WTC11 (cell line): ENCODE measurements around the gene PIGX. TPM values are rescaled to one million over a fixed set of nuclear protein-coding genes. Genes with fewer than 3 reads are reported as not detected.
A peak's percentile ranks its signal among the peaks of the same experiment; 100 is the strongest.

Experiments
- ATAC-seq: fragments of 200-7000 bp; cut with Tn5 transposase; 2 replicates; pipeline ENCODE4 v1.10.0; 2021; ENCODE audit warnings: mild to moderate bottlenecking, moderate library complexity
- CTCF ChIA-PET: fragments of 300-600 bp; sonication (Branson Sonifier 250); formaldehyde crosslinking; loops from one replicate; lab custom pipeline; 2021; ENCODE audit warnings: antibody characterized with exemption; lab: Charles Lee
- POLR2A ChIA-PET: fragments of 350-600 bp; sonication (Branson Sonifier 250); formaldehyde crosslinking; loops from one replicate; lab custom pipeline; 2021; ENCODE audit warnings: antibody characterized with exemption; lab: Charles Lee
- DNase-seq: peaks from one replicate; pipeline ENCODE4 v3.0.0; 2021; ENCODE audit warnings: low spot score
- H3K27ac Mint-ChIP-seq: 2 replicates; pipeline ENCODE4 v1.8.0; 2021; ENCODE audit warnings: mixed read lengths
- H3K27me3 Mint-ChIP-seq: 2 replicates; pipeline ENCODE4 v1.8.0; 2021; ENCODE audit warnings: low read depth, mild to moderate bottlenecking, moderate library complexity, mixed read lengths
- H3K36me3 Mint-ChIP-seq: 2 replicates; pipeline ENCODE4 v1.8.0; 2021; ENCODE audit warnings: mixed read lengths
- H3K4me1 Mint-ChIP-seq: 2 replicates; pipeline ENCODE4 v1.8.0; 2022; ENCODE audit warnings: mixed read lengths
- H3K4me3 Mint-ChIP-seq: 2 replicates; pipeline ENCODE4 v1.8.0; 2021; ENCODE audit warnings: mild to moderate bottlenecking, moderate library complexity, mixed read lengths
- H3K9me3 Mint-ChIP-seq: 2 replicates; pipeline ENCODE4 v1.8.0; 2021; ENCODE audit warnings: mixed read lengths
- ATF6 ChIP-seq: sonication (generic); formaldehyde crosslinking; IDR thresholded peaks from 2 replicates; pipeline ENCODE4 v1.8.1; 2023; ENCODE audit warnings: mild to moderate bottlenecking, missing genetic modification reagents
- CREB1 ChIP-seq: sonication (generic); formaldehyde crosslinking; IDR thresholded peaks from 2 replicates; pipeline ENCODE4 v1.8.0; 2023; ENCODE audit warnings: mild to moderate bottlenecking, missing genetic modification reagents
- CTCF ChIP-seq: fragments of 200-600 bp; IDR thresholded peaks from 2 replicates; pipeline ENCODE4 v1.8.0; 2022; ENCODE audit warnings: antibody characterized with exemption
- GRHL2 ChIP-seq: fragments of 250-450 bp; sonication (Bioruptor Pico); IDR thresholded peaks from 2 replicates; pipeline ENCODE4 v1.8.0; 2022; ENCODE audit warnings: mild to moderate bottlenecking, moderate library complexity; ENCODE audit not compliant: insufficient replicate concordance, severe bottlenecking
- MXD4 ChIP-seq: fragments of 250-450 bp; sonication (Bioruptor Pico); IDR thresholded peaks from 2 replicates; pipeline ENCODE4 v1.8.0; 2021; ENCODE audit warnings: mild to moderate bottlenecking, moderate library complexity, borderline replicate concordance
- PRDM15 ChIP-seq: sonication (generic); formaldehyde crosslinking; IDR thresholded peaks from 2 replicates; pipeline ENCODE4 v1.8.0; 2022; ENCODE audit warnings: missing genetic modification reagents
- TCF7 ChIP-seq: sonication (generic); formaldehyde crosslinking; IDR thresholded peaks from 2 replicates; pipeline ENCODE4 v1.8.0; 2022; ENCODE audit warnings: mild to moderate bottlenecking, low read depth, missing genetic modification reagents, moderate library complexity
- TEAD1 ChIP-seq: sonication (generic); formaldehyde crosslinking; IDR thresholded peaks from 2 replicates; pipeline ENCODE4 v1.8.0; 2022; ENCODE audit warnings: mild to moderate bottlenecking, missing genetic modification reagents
- USF1 ChIP-seq: sonication (generic); formaldehyde crosslinking; IDR thresholded peaks from 2 replicates; pipeline ENCODE4 v1.8.0; 2022; ENCODE audit warnings: mild to moderate bottlenecking, missing genetic modification reagents
- ZNF281 ChIP-seq: sonication (generic); formaldehyde crosslinking; IDR thresholded peaks from 2 replicates; pipeline ENCODE4 v1.8.0; 2023; ENCODE audit warnings: mild to moderate bottlenecking, missing genetic modification reagents
- ZNF396 ChIP-seq: fragments of 250-450 bp; sonication (Bioruptor Pico); IDR thresholded peaks from 2 replicates; pipeline ENCODE4 v1.8.0; 2021; ENCODE audit warnings: mild to moderate bottlenecking, moderate library complexity, borderline replicate concordance
- total RNA-seq: library from RNA; stranded (reverse); gene quantifications from 3 replicates; pipeline ENCODE4 v1.2.3, GENCODE V29; 2021
- TF ChIP-seq, protein P1 (sequence below): sonication (generic); formaldehyde crosslinking; IDR thresholded peaks from 2 replicates; pipeline ENCODE4 v1.8.0; 2022; ENCODE audit warnings: mild to moderate bottlenecking, missing genetic modification reagents
- TF ChIP-seq, protein P2 (sequence below): sonication (generic); formaldehyde crosslinking; IDR thresholded peaks from 2 replicates; pipeline ENCODE4 v1.8.1; 2022; ENCODE audit warnings: mild to moderate bottlenecking, moderate library complexity, missing genetic modification reagents

PIGX gene
- total RNA-seq, 1 experiment from 2014 or later, result 12.8 TPM

DNA sequence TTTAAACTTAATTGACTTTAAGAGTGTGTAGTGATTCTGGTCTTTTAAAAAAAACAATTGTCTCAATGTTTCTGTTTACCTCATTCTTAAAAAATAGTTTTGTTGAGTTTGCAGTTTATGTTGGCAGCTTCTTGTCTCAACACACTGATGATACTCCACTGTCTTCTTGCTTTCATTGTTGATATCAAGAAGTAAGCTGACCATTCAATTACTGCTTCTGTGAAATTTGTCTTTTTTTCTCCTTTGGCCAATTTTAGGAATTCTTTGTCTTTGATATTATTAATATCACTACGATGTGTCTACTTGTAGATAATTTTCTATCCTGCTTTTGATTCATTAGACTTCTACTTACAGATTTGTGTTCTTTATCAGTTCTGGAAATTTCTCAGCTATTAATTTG, 58.9 kb downstream of the PIGX start (continued):
- TF ChIP-seq MXD4 (CRISPR knock-in tag) (no peak), CREB1 (no peak), ZNF396 (CRISPR knock-in tag) (no peak)
- TF ChIP-seq, all 79 proteins: peak for 0

GRCh38 chr3:196772102-196772501, 59.9 kb downstream of the PIGX start:
- Mint-ChIP-seq H3K9me3 (0 out of 2 replicates have a peak, but pooled peaks cover 4% of the 10 kb centered on the region), H3K4me3 (no peak overlapping the region)
- CTCF ChIA-PET, result no interaction called here

More at GRCh38 chr3:196772102-196772501, 59.9 kb downstream of the PIGX start:
- Mint-ChIP-seq H3K27ac (peak overlapping the region; percentile 80), H3K27me3 (no peaks in the 10 kb centered on the region)
- POLR2A ChIA-PET, result no interaction called here
- DNase-seq, result no peak
- TF ChIP-seq ATF6 (CRISPR knock-in tag) (no peak), ZNF281 (CRISPR knock-in tag) (no peak), TCF7 (CRISPR knock-in tag) (no peak), CTCF (no peak), GRHL2 (CRISPR knock-in tag) (no peak), USF1 (no peak), TEAD1 (CRISPR knock-in tag) (no peak), PRDM15 (CRISPR knock-in tag) (no peak)
- TF ChIP-seq, protein P1, sequence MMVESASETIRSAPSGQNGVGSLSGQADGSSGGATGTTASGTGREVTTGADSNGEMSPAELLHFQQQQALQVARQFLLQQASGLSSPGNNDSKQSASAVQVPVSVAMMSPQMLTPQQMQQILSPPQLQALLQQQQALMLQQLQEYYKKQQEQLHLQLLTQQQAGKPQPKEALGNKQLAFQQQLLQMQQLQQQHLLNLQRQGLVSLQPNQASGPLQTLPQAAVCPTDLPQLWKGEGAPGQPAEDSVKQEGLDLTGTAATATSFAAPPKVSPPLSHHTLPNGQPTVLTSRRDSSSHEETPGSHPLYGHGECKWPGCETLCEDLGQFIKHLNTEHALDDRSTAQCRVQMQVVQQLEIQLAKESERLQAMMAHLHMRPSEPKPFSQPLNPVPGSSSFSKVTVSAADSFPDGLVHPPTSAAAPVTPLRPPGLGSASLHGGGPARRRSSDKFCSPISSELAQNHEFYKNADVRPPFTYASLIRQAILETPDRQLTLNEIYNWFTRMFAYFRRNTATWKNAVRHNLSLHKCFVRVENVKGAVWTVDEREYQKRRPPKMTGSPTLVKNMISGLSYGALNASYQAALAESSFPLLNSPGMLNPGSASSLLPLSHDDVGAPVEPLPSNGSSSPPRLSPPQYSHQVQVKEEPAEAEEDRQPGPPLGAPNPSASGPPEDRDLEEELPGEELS, result no peak
- TF ChIP-seq, protein P2, sequence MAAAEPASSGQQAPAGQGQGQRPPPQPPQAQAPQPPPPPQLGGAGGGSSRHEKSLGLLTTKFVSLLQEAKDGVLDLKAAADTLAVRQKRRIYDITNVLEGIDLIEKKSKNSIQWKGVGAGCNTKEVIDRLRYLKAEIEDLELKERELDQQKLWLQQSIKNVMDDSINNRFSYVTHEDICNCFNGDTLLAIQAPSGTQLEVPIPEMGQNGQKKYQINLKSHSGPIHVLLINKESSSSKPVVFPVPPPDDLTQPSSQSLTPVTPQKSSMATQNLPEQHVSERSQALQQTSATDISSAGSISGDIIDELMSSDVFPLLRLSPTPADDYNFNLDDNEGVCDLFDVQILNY (CRISPR knock-in tag), result no peak
- TF ChIP-seq, all 79 proteins: peak for 0
- no peak for ATAC-seq
- peaks cover 35% of the 10 kb centered on the region for H3K4me1 Mint-ChIP-seq
- peaks cover 11% of the 10 kb centered on the region for H3K36me3 Mint-ChIP-seq
